ENCODE data around the gene TMC2.

DNA sequence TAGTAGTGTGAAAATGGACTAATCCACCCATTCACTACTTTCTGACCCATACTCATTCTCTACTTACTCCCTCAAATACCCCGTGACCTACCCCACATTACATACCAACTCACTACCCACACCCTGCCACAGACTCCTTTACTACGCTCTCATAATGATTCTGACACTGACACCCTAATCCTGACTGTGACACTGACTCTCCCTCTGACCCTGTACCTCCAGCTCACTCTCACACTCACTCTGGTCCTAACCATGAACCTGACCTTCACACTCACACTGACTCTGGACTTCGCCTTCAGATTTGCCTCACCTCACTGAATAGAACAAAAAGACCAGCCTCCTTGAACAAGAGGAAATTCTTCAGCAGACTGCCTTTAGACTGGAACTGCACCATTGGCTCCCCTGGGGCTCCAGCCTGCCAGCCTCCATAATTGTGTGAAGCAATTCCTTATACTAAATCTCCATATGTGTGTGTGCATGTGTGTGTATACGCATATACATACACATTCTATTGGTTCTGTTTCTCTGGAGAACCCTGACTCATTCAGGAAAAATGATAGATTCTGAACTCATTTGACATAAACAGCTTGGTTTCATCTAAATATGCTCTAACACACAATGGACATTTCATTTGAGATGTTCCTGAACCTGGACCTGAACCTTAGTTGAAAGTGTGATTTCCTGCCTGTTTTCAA lies 17.1 kb upstream of the TMC2 start:
- TF ChIP-seq POLR2A (IDR thresholded peaks at IDR 0.05; ENCODE audit: low read length), result no peak
- no peak for TF ChIP-seq GATA1 (IDR thresholded peaks at IDR 0.05; ENCODE audit: low read depth, low read length)

Measured in erythroblast (primary cell).